Kidney (tissue), 14 donors: Measurements from ENCODE around the gene ANKRD11. TPM values are rescaled to one million over a fixed set of nuclear protein-coding genes. Genes with fewer than 3 reads are reported as not detected.

Source experiments
- DNase-seq, 5 donors: peaks; one replicate each; pipeline ENCODE4 v3.0.0-alpha.2; 2013 to 2020
- FAIRE-seq: peaks from 2 replicates; lab custom pipeline; 2012; peaks lifted over from hg19 to GRCh38; lab: Jason Lieb, UNC
- H3K27ac ChIP-seq, 2 donors: one replicate each; pipeline ENCODE4 v1.7.0; 2013; ENCODE audit warnings: low read depth in 2 of 2, low read length in 2 of 2, inconsistent platforms in 1 of 2
- H3K27me3 ChIP-seq: one replicate; pipeline ENCODE4 v1.7.1; 2013; ENCODE audit warnings: low read length, inconsistent platforms; ENCODE audit not compliant: control insufficient read depth, insufficient read depth
- H3K36me3 ChIP-seq, 3 donors: one replicate each; pipeline versions ENCODE4 v1.7.0 to v1.7.1; 2013; ENCODE audit warnings: low read length in 3 of 3, control low read depth in 1 of 3, inconsistent platforms in 1 of 3; ENCODE audit not compliant: insufficient read depth in 3 of 3, control insufficient read depth in 2 of 3
- H3K4me1 ChIP-seq, 3 donors: one replicate each; pipeline versions ENCODE4 v1.7.0 to v1.7.1; 2013; ENCODE audit warnings: low read length in 3 of 3, inconsistent platforms in 1 of 3, low read depth in 1 of 3; ENCODE audit not compliant: control insufficient read depth in 2 of 3, insufficient read depth in 2 of 3
- H3K4me3 ChIP-seq, 3 donors: one replicate each; pipeline versions ENCODE4 v1.7.0 to v1.8.1; 2013; ENCODE audit warnings: low read length in 3 of 3, control low read depth in 1 of 3, inconsistent platforms in 1 of 3
- H3K9ac ChIP-seq, 3 donors: one replicate each; pipeline versions ENCODE4 v1.7.0 to v1.7.1; 2013; ENCODE audit warnings: low read length in 3 of 3, control low read depth in 1 of 3, inconsistent platforms in 1 of 3
- H3K9me3 ChIP-seq, 3 donors: one replicate each; pipeline versions ENCODE4 v1.7.0 to v1.7.1; 2013; ENCODE audit warnings: low read length in 3 of 3, control low read depth in 1 of 3, inconsistent platforms in 1 of 3; ENCODE audit not compliant: control insufficient read depth in 2 of 3, insufficient read depth in 1 of 3
- CTCF ChIP-seq: IDR thresholded peaks from 3 replicates; pipeline ENCODE4 v1.5.1; 2012; ENCODE audit warnings: mild to moderate bottlenecking, moderate library complexity, borderline replicate concordance; ENCODE audit not compliant: insufficient read depth; ENCODE audit errors: extremely low read depth
- intact Hi-C: fragments of 100-400 bp; cut with DNase I; formaldehyde crosslinking; loops from one replicate; pipeline ENCODE4 v1.11.1; 2022
- polyA plus RNA-seq: library from polyadenylated mRNA; stranded (reverse); fragments of 350-450 nt; fragmentation: Illumina TruSeq; extraction: RNeasy Lipid Tissue Mini Kit (QIAGEN cat#74804); gene quantifications from one replicate; pipeline ENCODE4 v1.2.3, GENCODE V29; 2014; ENCODE audit warnings: low read depth, low replicate concordance; ENCODE audit not compliant: insufficient read depth
- total RNA-seq: library from RNA; stranded (reverse); fragmentation: NEBNext Ultra II Directional; extraction: Animal tissue kit (Norgen Biotek cat#: 25700); gene quantifications from one replicate; pipeline ENCODE4 v1.2.1, GENCODE V29; 2021
- donor health status: control.
- donor health status: control.
- donor health status: control.
- donor health status: control.
- donor health status: control.
- donor health status: DM: yes; HTN: yes; CAD: no.
- donor health status: Normal renal cell carcinoma (clear cell type).

Gene ANKRD11
- total and polyA plus RNA-seq, 2 donors from 2014 or later = 36.2 to 154 TPM

GRCh38 chr16:89368604-89369249 is 121.6 kb downstream of the ANKRD11 start:
- H3K36me3 ChIP-seq = no peaks in the 10 kb centered on the region
- no peak overlapping the region for H3K9ac ChIP-seq
- peak in 1 of 5 donors; percentile 27 for DNase-seq
- H3K27me3 ChIP-seq = no peaks in the 10 kb centered on the region
- FAIRE-seq = no peak
- H3K4me1 ChIP-seq = peaks cover 0 to 23% (median 7%) of the 10 kb centered on the region in 3 donors
- intact Hi-C loops = no loop called here
- no peak overlapping the region for H3K27ac ChIP-seq
- no peak overlapping the region for H3K4me3 ChIP-seq
- TF ChIP-seq CTCF = no peak
- H3K9me3 ChIP-seq = no peaks in the 10 kb centered on the region

GRCh38 chr16:89367538-89367915 is 122.8 kb downstream of the ANKRD11 start:
- Histone ChIP-seq H3K27me3 (no peaks in the 10 kb centered on the region), H3K4me3 (no peak overlapping the region), H3K9ac (no peak overlapping the region), H3K4me1 (peaks cover 0 to 27% (median 10%) of the 10 kb centered on the region in 3 donors), H3K36me3 (no peaks in the 10 kb centered on the region), H3K9me3 (no peaks in the 10 kb centered on the region), H3K27ac (no peak overlapping the region)
- no peak for TF ChIP-seq CTCF
- intact Hi-C loops = no loop called here
- no peak for FAIRE-seq
- DNase-seq = peak in 1 of 5 donors; percentile 28

- Histone ChIP-seq H3K9me3 (no peaks in the 10 kb centered on the region), H3K27me3 (no peaks in the 10 kb centered on the region), H3K27ac (no peak overlapping the region), H3K9ac (no peak overlapping the region), H3K4me1 (peaks cover 2 to 31% (median 10%) of the 10 kb centered on the region in 3 donors), H3K4me3 (no peak overlapping the region), H3K36me3 (no peaks in the 10 kb centered on the region)
- DNase-seq = peak in 1 of 5 donors; percentile 64
- intact Hi-C loops = no loop called here
- FAIRE-seq = no peak
- TF ChIP-seq CTCF = no peak
These were observed 123.5 kb downstream of the ANKRD11 start for GRCh38 chr16:89366561-89367537.
